AG04450 (cell line): ENCODE measurements around the gene TUBB3. TPM values are rescaled to one million over a fixed set of nuclear protein-coding genes. Genes with fewer than 3 reads are reported as not detected.

ENCODE experiments used
- CTCF ChIA-PET: fragments of 300-600, 350-600 bp; formaldehyde crosslinking; extraction: SDS; loops from one replicate; lab custom pipeline; 2022; ENCODE audit warnings: antibody characterized with exemption, inconsistent platforms; lab: Charles Lee
- POLR2A ChIA-PET: fragments of 350-600 bp; formaldehyde crosslinking; extraction: SDS; loops from one replicate; lab custom pipeline; 2021; ENCODE audit warnings: antibody characterized with exemption, inconsistent platforms; lab: Yijun Ruan, JAX
- DNase-seq: peaks from one replicate; pipeline ENCODE4 v3.0.0-alpha.2; 2011; ENCODE audit warnings: low read depth, low spot score
- H3K27ac ChIP-seq: one replicate; pipeline ENCODE4 v1.5.1; 2012; ENCODE audit warnings: low read depth, low read length, control low read depth
- H3K27me3 ChIP-seq: one replicate; pipeline ENCODE4 v1.6.0; 2012; ENCODE audit warnings: low read length; ENCODE audit not compliant: control insufficient read depth, insufficient read depth
- H3K4me3 ChIP-seq: 2 replicates; pipeline ENCODE4 v1.5.1; 2011; ENCODE audit warnings: mild to moderate bottlenecking, low read depth, low read length, control low read depth
- H3K9me3 ChIP-seq: 2 replicates; pipeline ENCODE4 v1.5.1; 2012; ENCODE audit warnings: low read length; ENCODE audit not compliant: control insufficient read depth, insufficient read depth
- CTCF ChIP-seq: IDR thresholded peaks from 2 replicates; pipeline ENCODE4 v1.5.1; 2011; ENCODE audit warnings: low read depth, low read length, control low read depth, inconsistent platforms
- polyA plus RNA-seq: library from polyadenylated mRNA; depleted of rRNA; stranded (reverse); fragments of >200 nt; gene quantifications from 2 replicates; pipeline ENCODE4 v1.2.3, GENCODE V29; 2011

Gene TUBB3
- polyA plus RNA-seq, 1 experiment: 129 TPM

- no peak for TF ChIP-seq CTCF
- Histone ChIP-seq H3K4me3 (peak overlapping the region; percentile 27), H3K27ac (peak overlapping the region; percentile 98), H3K27me3 (no peaks in the 10 kb centered on the region), H3K9me3 (no peaks in the 10 kb centered on the region; the same call in 1 of the 2 replicates)
- ChIA-PET CTCF (interaction anchor here (2.2 kb wide), 1 partner anchor 11 kb away, joined by 11 read pairs; no protein-coding TSS in a partner anchor), POLR2A (interaction anchor here (0.8 to 4.6 kb wide), 6 partner anchors 10 to 207 kb away, joined by 3 to 59 read pairs (median 4); partner anchors contain the start of gene TCF25)
- no peak for DNase-seq
Observed at GRCh38 chr16:89921131-89921701, 1.9 kb upstream of the TUBB3 start.

DNA sequence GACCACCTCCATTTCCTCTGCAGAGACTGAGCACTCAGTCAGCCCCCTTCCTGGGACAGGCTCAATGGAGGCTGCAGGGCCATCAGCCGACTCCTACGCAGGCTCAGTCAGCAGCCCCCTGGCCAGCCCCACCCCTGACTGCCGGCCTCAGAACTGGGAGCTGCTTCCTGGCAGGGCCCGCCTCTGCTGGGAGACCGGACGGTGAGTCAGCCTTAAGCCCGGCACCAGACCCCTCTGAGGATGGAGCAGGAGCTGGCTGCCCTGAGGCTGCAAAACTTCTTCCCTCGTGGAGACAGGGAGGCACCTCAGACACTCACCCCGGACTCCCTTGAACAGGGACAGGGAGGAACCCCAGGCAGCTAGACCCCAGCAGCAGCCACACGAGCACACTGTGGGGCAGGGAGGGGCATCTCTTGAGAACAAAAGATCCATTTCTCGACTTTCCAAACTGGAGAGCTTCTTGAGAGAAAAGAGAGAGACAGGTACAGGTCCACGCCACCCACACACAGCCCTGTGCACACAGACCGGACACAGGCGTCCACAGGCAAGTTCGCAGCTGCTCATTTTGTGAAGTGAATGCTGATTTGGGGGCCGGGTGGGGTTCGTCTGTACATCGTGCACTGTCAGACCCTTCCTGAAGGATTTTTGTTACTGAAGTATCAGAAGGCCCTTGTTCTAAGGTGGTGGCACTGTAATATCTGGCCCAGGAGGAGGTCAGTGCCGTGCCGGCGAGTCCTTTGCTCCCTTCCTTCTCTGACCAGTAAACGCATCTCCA is 1.3 kb upstream of the TUBB3 start:
- ChIA-PET CTCF (interaction anchor here (2.2 kb wide), 1 partner anchor 12 kb away, joined by 11 read pairs; no protein-coding TSS in a partner anchor), POLR2A (interaction anchor here (0.5 to 4.6 kb wide), 14 partner anchors 9 to 494 kb away, joined by 3 to 59 read pairs (median 3); partner anchors contain the start of genes DEF8 and TCF25)
- peak; percentile 86 for DNase-seq
- Histone ChIP-seq H3K4me3 (peak overlapping the region; percentile 84), H3K27ac (peak overlapping the region; percentile 98), H3K27me3 (no peaks in the 10 kb centered on the region), H3K9me3 (no peaks in the 10 kb centered on the region; the same call in 1 of the 2 replicates)
- no peak for TF ChIP-seq CTCF

GRCh38 chr16:89922477-89922883 is 662 bp upstream of the TUBB3 start:
- Histone ChIP-seq H3K9me3 (no peaks in the 10 kb centered on the region; the same call in 1 of the 2 replicates), H3K4me3 (peak overlapping the region; percentile 84), H3K27me3 (no peaks in the 10 kb centered on the region), H3K27ac (peak overlapping the region; percentile 98)
- DNase-seq: peak; percentile 72
- POLR2A ChIA-PET: interaction anchor here (0.6 to 4.6 kb wide), 12 partner anchors 10 to 290 kb away, joined by 3 to 59 read pairs (median 4); partner anchors contain the start of genes DEF8 and TCF25
- CTCF ChIA-PET: interaction anchor here (0.6 to 2.2 kb wide), 2 partner anchors 12 to 309 kb away, joined by 6 to 11 read pairs; partner anchors contain the start of gene DPEP1
- no peak for TF ChIP-seq CTCF

GRCh38 chr16:89923640-89924296 is 626 bp downstream of the TUBB3 start:
- H3K4me3 ChIP-seq: peak overlapping the region; percentile 84
- POLR2A ChIA-PET: interaction anchor here (0.6 to 4.6 kb wide), 5 partner anchors 15 to 51 kb away, joined by 4 to 59 read pairs (median 6); partner anchors contain the start of genes DEF8 and TCF25
- H3K27me3 ChIP-seq: no peaks in the 10 kb centered on the region
- TF ChIP-seq CTCF: no peak
- DNase-seq: no peak
- H3K9me3 ChIP-seq: no peaks in the 10 kb centered on the region; the same call in 1 of the 2 replicates
- H3K27ac ChIP-seq: no peak overlapping the region
- CTCF ChIA-PET: interaction anchor here (0.7 kb wide), 1 partner anchor 13 kb away, joined by 3 read pairs; no protein-coding TSS in a partner anchor
